Lower leg skin (tissue), 3 donors: Measurements from ENCODE around the gene HFM1.

Experiments used
- CTCF ChIP-seq, 3 donors: fragments of 450-650 bp; IDR thresholded peaks; one replicate each; pipeline ENCODE4 v1.5.1; 2016; ENCODE audit warnings: antibody characterized with exemption in 3 of 3, mild to moderate bottlenecking in 3 of 3, moderate library complexity in 2 of 3
- POLR2A ChIP-seq, 2 donors: fragments of 450-650 bp; IDR thresholded peaks; one replicate each; pipeline ENCODE4 v1.6.1; 2016 to 2017; ENCODE audit warnings: antibody characterized with exemption in 2 of 2, mild to moderate bottlenecking in 1 of 2, moderate library complexity in 1 of 2

GRCh38 chr1:91243171-91243570, 161.5 kb downstream of the HFM1 start:
- no peak for TF ChIP-seq CTCF (IDR thresholded peaks at IDR 0.05)
- no peak for TF ChIP-seq POLR2A (IDR thresholded peaks at IDR 0.05)
